NCI-H2227 (cell line): ENCODE results near the gene RNU6-1.

Experiments used
- DNase-seq: peaks from one replicate; lab custom pipeline; 2025; ENCODE audit not compliant: unreplicated experiment; lab: John Stamatoyannopoulos, UW

RNU6-1 gene

GRCh38 chr15:67803996-67804843 is 35.6 kb downstream of the RNU6-1 start:
- no peak for DNase-seq

GRCh38 chr15:67803299-67803698 is 36.5 kb downstream of the RNU6-1 start:
- DNase-seq: no peak

GRCh38 chr15:67801926-67802914 is 37.6 kb downstream of the RNU6-1 start:
- DNase-seq: no peak

- DNase-seq: no peak
Observed at GRCh38 chr15:67801142-67801541, 38.7 kb downstream of the RNU6-1 start.

- no peak for DNase-seq
Observed at GRCh38 chr15:67799801-67800205, 40.0 kb downstream of the RNU6-1 start.

GRCh38 chr15:67796196-67797127 is 43.4 kb downstream of the RNU6-1 start:
- no peak for DNase-seq

GRCh38 chr15:67794832-67795574 is 44.8 kb downstream of the RNU6-1 start:
- DNase-seq: no peak

- DNase-seq: no peak
Observed at GRCh38 chr15:67792250-67792942, 47.4 kb downstream of the RNU6-1 start.

- no peak for DNase-seq
Observed at GRCh38 chr15:67790610-67791319, 49.1 kb downstream of the RNU6-1 start.
